Spleen (tissue), 11 donors: ENCODE measurements around the gene FILIP1L. TPM values are rescaled to one million over a fixed set of nuclear protein-coding genes. Genes with fewer than 3 reads are reported as not detected.

Source experiments
- DNase-seq: peaks from one replicate; pipeline ENCODE4 v3.0.0-alpha.2; 2020
- H3K27ac ChIP-seq, 8 donors: fragments of 200-600 bp; sonication (generic) in 7 of 8; 1 replicate in 4 of 8; 2 replicates in 4 of 8; pipeline versions ENCODE4 v1.5.0 to v1.8.0; 2016 to 2021; ENCODE audit warnings: inconsistent platforms in 4 of 8, mild to moderate bottlenecking in 4 of 8, moderate library complexity in 1 of 8
- H3K27me3 ChIP-seq, 7 donors: fragments of 200-600 bp; sonication (generic) in 6 of 7; replicated peaks in 1 of 7; 1 replicate in 4 of 7; 2 replicates in 3 of 7; pipeline versions ENCODE4 v1.5.0 to v1.8.0; 2016 to 2021; ENCODE audit warnings: inconsistent platforms in 3 of 7, mild to moderate bottlenecking in 1 of 7
- H3K36me3 ChIP-seq, 6 donors: fragments of 200-600 bp; sonication (generic) in 5 of 6; 1 replicate in 4 of 6; 2 replicates in 2 of 6; pipeline versions ENCODE4 v1.5.0 to v1.8.0; 2016 to 2021; ENCODE audit warnings: inconsistent platforms in 2 of 6
- H3K4me1 ChIP-seq, 6 donors: fragments of 200-600 bp; sonication (generic) in 5 of 6; 1 replicate in 3 of 6; 2 replicates in 3 of 6; pipeline versions ENCODE4 v1.5.0 to v1.8.0; 2016 to 2021; ENCODE audit warnings: inconsistent platforms in 3 of 6
- H3K4me3 ChIP-seq, 8 donors: fragments of 200-600 bp; sonication (generic) in 7 of 8; 1 replicate in 4 of 8; 2 replicates in 4 of 8; pipeline versions ENCODE4 v1.5.0 to v1.8.0; 2016 to 2021; ENCODE audit warnings: inconsistent platforms in 4 of 8, mild to moderate bottlenecking in 4 of 8, moderate library complexity in 2 of 8
- H3K9me3 ChIP-seq, 8 donors: fragments of 200-600 bp; sonication (generic) in 7 of 8; 1 replicate in 4 of 8; 2 replicates in 4 of 8; pipeline versions ENCODE4 v1.5.0 to v1.8.0; 2016 to 2021; ENCODE audit warnings: inconsistent platforms in 4 of 8
- POLR2A ChIP-seq, 3 donors: fragments of 450-650 bp; IDR thresholded peaks; one replicate each; pipeline ENCODE4 v1.5.1; 2017; ENCODE audit warnings: antibody characterized with exemption in 3 of 3, mild to moderate bottlenecking in 1 of 3
- POLR2AphosphoS5 ChIP-seq, 3 donors: sonication (generic); formaldehyde crosslinking; IDR thresholded peaks; one replicate each; pipeline ENCODE4 v1.5.1; 2017; ENCODE audit warnings: antibody characterized with exemption in 3 of 3
- WGBS, 5 donors: extraction: QIAGEN DNeasy Blood & Tissue Kit in 3 of 5; methylation state at CpG; one replicate each; pipeline versions ENCODE4 v1.1.5 to v1.1.7; 2013 to 2018; 5-methylcytosine and 5-hydroxymethylcytosine counted together
- intact Hi-C: fragments of 100-400 bp; cut with DNase I; formaldehyde crosslinking; loops from one replicate; pipeline ENCODE4 v1.15.0; 2023; ENCODE audit warnings: low total_unique reads
- polyA plus RNA-seq, 3 donors: library from polyadenylated mRNA; stranded (reverse); fragments of 200-250 nt; gene quantifications; one replicate each; pipeline ENCODE4 v1.2.1, GENCODE V29; 2013
- total RNA-seq, 7 donors: library from RNA; depleted of rRNA in 3 of 7; stranded (reverse); fragments of >200 nt in 3 of 7; fragmentation: NEBNext Ultra II Directional in 4 of 7; extraction: Animal tissue kit (Norgen Biotek cat#: 25700) in 4 of 7; gene quantifications; one replicate each; pipeline versions ENCODE4 v1.1.0 to v1.2.1, GENCODE V29; 2016 to 2021
- TF ChIP-seq, protein P1 (sequence below), 11 experiments: fragments of 200-600 bp in 7 of 11; fragments of 450-650 bp in 4 of 11; sonication (generic) in 4 of 11; IDR thresholded peaks in 8 of 11; conservative IDR thresholded peaks in 3 of 11; 1 replicate in 7 of 11; 2 replicates in 4 of 11; pipeline versions ENCODE4 v1.4.0 to v1.8.0; 2016 to 2021; ENCODE audit warnings: antibody characterized with exemption in 11 of 11, inconsistent platforms in 4 of 11, mild to moderate bottlenecking in 1 of 11
- donor health status: healthy with polysubstance abuse.
- donor health status: DM: no; HTN: no; CAD: no; lungs with moderate emphysema.
- donor health status: DM: no; HTN: no; CAD: no.
- donor health status: Bipolar disorder and iron deficiency.
- donor health status: healthy.
- donor health status: DM: no; HTN: no; CAD: no.
- donor health status: DM: yes; HTN: yes; CAD: no.

Gene FILIP1L
- total and polyA plus RNA-seq, 10 donors: 11.1 to 47.7 (median 30.9) TPM

DNA sequence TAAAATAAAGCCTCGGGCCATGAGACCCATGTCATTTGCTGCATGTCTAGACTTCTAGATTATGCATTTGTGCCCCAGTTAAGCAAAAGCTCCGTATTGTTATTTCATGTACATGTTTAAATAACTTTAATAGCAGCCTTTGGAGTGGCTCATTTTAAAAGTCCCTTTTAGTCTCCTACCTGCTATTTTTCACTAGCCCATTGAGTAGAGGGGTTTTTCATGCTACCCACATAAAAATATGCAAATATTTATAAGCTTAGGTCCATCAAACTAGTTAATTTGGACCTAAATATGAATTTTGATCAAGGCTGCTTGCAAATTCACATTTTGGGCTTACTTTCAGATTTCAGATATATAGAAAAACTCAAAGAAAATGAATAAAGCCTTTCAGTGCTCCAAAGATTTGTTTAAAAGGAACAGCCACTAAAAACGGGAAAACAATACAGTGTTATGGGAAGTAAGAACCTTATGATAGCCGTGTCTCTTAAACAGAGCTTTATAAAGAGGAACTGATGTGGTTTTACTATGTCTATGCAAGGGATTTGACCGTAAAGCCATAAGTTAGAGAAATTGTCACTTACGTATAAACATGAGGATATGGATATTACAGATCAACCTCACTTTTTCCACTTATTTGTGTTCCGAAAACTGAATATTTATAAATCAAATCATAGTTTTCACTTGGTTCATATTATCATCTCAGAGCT lies 30.0 kb downstream of the FILIP1L start:
- no peak overlapping the region for H3K27ac ChIP-seq

DNA sequence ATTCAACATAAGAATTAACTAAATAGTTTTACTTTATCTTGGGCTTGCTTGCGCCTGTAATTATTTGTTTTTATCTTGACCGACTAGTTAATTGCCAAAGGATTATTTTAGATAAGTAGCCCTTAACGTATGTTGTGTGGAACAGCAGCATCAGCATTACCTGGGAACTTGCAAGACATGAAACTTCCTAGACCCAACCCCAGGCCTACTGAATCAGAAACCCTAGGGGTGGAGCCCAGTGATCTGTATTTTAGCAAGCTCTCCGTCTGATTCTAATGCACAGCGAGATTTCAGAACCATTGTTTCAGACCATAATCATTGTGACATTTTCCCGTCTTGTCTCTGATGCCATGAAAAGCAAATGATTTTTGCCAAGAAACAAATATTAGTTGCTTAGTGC lies 31.1 kb downstream of the FILIP1L start:
- Histone ChIP-seq H3K9me3 (no peaks in the 10 kb centered on the region), H3K4me3 (no peak overlapping the region), H3K27ac (no peak overlapping the region), H3K27me3 (no peaks in the 10 kb centered on the region), H3K4me1 (peaks cover 0 to 22% (median 5%) of the 10 kb centered on the region in 6 donors), H3K36me3 (no peaks in the 10 kb centered on the region)
- intact Hi-C loops: no loop called here
- DNase-seq: no peak
- whole genome bisulfite sequencing, 5 donors: 87 to 94% (median 92%) methylated on average over 6 of the region's 6 CpGs
- TF ChIP-seq POLR2AphosphoS5 (IDR thresholded peaks at IDR 0.05) (no peak), POLR2A (IDR thresholded peaks at IDR 0.05) (no peak)
- TF ChIP-seq, protein P1, sequence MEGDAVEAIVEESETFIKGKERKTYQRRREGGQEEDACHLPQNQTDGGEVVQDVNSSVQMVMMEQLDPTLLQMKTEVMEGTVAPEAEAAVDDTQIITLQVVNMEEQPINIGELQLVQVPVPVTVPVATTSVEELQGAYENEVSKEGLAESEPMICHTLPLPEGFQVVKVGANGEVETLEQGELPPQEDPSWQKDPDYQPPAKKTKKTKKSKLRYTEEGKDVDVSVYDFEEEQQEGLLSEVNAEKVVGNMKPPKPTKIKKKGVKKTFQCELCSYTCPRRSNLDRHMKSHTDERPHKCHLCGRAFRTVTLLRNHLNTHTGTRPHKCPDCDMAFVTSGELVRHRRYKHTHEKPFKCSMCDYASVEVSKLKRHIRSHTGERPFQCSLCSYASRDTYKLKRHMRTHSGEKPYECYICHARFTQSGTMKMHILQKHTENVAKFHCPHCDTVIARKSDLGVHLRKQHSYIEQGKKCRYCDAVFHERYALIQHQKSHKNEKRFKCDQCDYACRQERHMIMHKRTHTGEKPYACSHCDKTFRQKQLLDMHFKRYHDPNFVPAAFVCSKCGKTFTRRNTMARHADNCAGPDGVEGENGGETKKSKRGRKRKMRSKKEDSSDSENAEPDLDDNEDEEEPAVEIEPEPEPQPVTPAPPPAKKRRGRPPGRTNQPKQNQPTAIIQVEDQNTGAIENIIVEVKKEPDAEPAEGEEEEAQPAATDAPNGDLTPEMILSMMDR (IDR thresholded peaks at IDR 0.05 in 8 of 11, conservative IDR thresholded peaks at IDR 0.05 in 3 of 11): no peak

More for the DNA sequence above, 30.0 kb downstream of the FILIP1L start:
- WGBS, 5 donors: 54 to 72% (median 65%) methylated on average over 7 of the region's 7 CpGs
- no peak for DNase-seq
- intact Hi-C loops: no loop called here
- no peak overlapping the region for H3K4me3 ChIP-seq
- H3K9me3 ChIP-seq: no peaks in the 10 kb centered on the region
- no peaks in the 10 kb centered on the region for H3K36me3 ChIP-seq
- no peak for TF ChIP-seq POLR2AphosphoS5 (IDR thresholded peaks at IDR 0.05)
- TF ChIP-seq POLR2A (IDR thresholded peaks at IDR 0.05): no peak
- TF ChIP-seq, protein P1 (IDR thresholded peaks at IDR 0.05 in 8 of 11, conservative IDR thresholded peaks at IDR 0.05 in 3 of 11): no peak
- H3K27me3 ChIP-seq: no peaks in the 10 kb centered on the region
- H3K4me1 ChIP-seq: peaks cover 0 to 22% (median 5%) of the 10 kb centered on the region in 6 donors

GRCh38 chr3:100082714-100083113 lies 31.6 kb downstream of the FILIP1L start:
- no peak for TF ChIP-seq POLR2A (IDR thresholded peaks at IDR 0.05)
- DNase-seq: no peak
- 88 to 97% (median 96%) methylated on average over 1 of the region's 1 CpG for WGBS, 5 donors
- H3K4me1 ChIP-seq: peaks cover 0 to 22% (median 5%) of the 10 kb centered on the region in 6 donors
- intact Hi-C loops: no loop called here
- H3K27me3 ChIP-seq: no peaks in the 10 kb centered on the region
- H3K27ac ChIP-seq: no peak overlapping the region
- no peaks in the 10 kb centered on the region for H3K36me3 ChIP-seq
- no peaks in the 10 kb centered on the region for H3K9me3 ChIP-seq
- no peak overlapping the region for H3K4me3 ChIP-seq

DNA sequence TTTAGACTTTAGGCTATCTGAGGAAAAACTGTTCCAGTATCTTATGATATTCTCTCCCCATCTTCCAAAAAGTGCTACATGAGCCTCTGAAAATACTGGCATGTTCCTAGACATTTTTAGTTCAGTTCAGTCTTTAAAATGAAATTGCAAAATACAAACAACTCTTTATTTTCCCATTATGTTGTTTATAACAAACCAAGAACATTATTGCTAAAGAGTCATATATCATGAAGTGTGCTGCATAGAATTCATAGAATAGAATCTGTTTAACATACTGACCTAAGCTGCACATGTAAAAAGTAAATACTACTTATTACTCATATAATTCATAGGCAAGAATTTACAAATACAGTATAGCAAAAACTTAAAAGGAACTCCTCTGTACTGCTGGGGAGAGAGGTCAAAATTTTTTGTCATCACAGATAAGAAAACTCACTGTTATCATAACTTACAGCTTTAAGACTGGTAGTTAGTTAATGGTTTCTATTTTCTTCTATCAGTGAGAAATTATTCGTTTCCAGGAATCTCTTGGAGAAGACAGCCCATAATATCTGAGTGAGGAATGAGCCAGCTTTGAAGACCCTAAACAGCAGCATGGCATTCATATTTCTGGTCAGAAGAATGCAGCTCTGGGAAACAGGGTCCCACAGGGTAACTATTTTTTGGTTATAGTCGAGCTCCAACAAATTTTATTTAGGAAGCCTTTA lies 32.2 kb downstream of the FILIP1L start:
- no peak for TF ChIP-seq POLR2A (IDR thresholded peaks at IDR 0.05)
- TF ChIP-seq POLR2AphosphoS5 (IDR thresholded peaks at IDR 0.05): no peak
- TF ChIP-seq, protein P1 (IDR thresholded peaks at IDR 0.05 in 8 of 11, conservative IDR thresholded peaks at IDR 0.05 in 3 of 11): no peak
- no peaks in the 10 kb centered on the region for H3K27me3 ChIP-seq
- DNase-seq: no peak
- H3K4me3 ChIP-seq: no peak overlapping the region
- no peaks in the 10 kb centered on the region for H3K9me3 ChIP-seq
- 73 to 89% (median 84%) methylated on average over 2 of the region's 2 CpGs for WGBS, 5 donors
- H3K4me1 ChIP-seq: peaks cover 0 to 20% (median 6%) of the 10 kb centered on the region in 6 donors
- no peak overlapping the region for H3K27ac ChIP-seq
- H3K36me3 ChIP-seq: no peaks in the 10 kb centered on the region
- intact Hi-C loops: no loop called here
